ENCODE measurements around the gene MASP2.

- no peak for TF ChIP-seq EZH2 (IDR thresholded peaks at IDR 0.05; ENCODE audit: low read depth, low read length, severe bottlenecking)
- no peak for TF ChIP-seq CTCF (IDR thresholded peaks at IDR 0.05; ENCODE audit: control extremely low read depth in 1 of 3, insufficient read depth in 1 of 3, low read depth in 1 of 3, low read length in 3 of 3)
- no peak for TF ChIP-seq POLR2AphosphoS5 (IDR thresholded peaks at IDR 0.05; ENCODE audit: low read depth, low read length)
- no peak for TF ChIP-seq SP2 (IDR thresholded peaks at IDR 0.05; ENCODE audit: low read length)
- no peak for TF ChIP-seq EP300 (IDR thresholded peaks at IDR 0.05; ENCODE audit: borderline replicate concordance in 1 of 2, low read depth in 2 of 2, low read length in 2 of 2)
- no peak for TF ChIP-seq BACH1 (IDR thresholded peaks at IDR 0.05; ENCODE audit: low read length)
- no peak for TF ChIP-seq CHD2 (IDR thresholded peaks at IDR 0.05; ENCODE audit: low read length)
- no peak for TF ChIP-seq E2F6 (IDR thresholded peaks at IDR 0.05)
- peak in 1 of 2 experiments; percentile 36; a peak in 1 of 3 replicates for TF ChIP-seq POLR2A (IDR thresholded peaks at IDR 0.05; ENCODE audit: control extremely low read depth in 1 of 2, low read depth in 2 of 2, low read length in 2 of 2)
- TF ChIP-seq ZNF274 (IDR thresholded peaks at IDR 0.05; ENCODE audit: borderline replicate concordance, extremely low read depth, low read length): no peak
- TF ChIP-seq TAF1 (IDR thresholded peaks at IDR 0.05; ENCODE audit: low read depth, low read length): no peak
- TF ChIP-seq TBP (IDR thresholded peaks at IDR 0.05; ENCODE audit: low read depth, low read length): no peak
Measured at GRCh38 chr1:11024154-11024873, 22.7 kb downstream of the MASP2 start.
